Thyroid gland (tissue), 4 donors: ENCODE measurements around the gene SNX27. TPM values are rescaled to one million over a fixed set of nuclear protein-coding genes. Genes with fewer than 3 reads are reported as not detected.
A peak's percentile ranks its signal among the peaks of the same experiment; 100 is the strongest.

Source experiments
- DNase-seq, 2 donors: peaks; one replicate each; pipeline ENCODE4 v3.0.0-alpha.2; 2019
- H3K27ac ChIP-seq, 3 donors: fragments of 200-600 bp; sonication (generic); 1 replicate in 2 of 3; 2 replicates in 1 of 3; pipeline ENCODE4 v1.5.1; 2016 to 2019; ENCODE audit warnings: mild to moderate bottlenecking in 1 of 3, moderate library complexity in 1 of 3
- H3K27me3 ChIP-seq: fragments of 200-600 bp; sonication (generic); one replicate; pipeline ENCODE4 v1.5.1; 2019
- H3K36me3 ChIP-seq, 2 donors: fragments of 200-600 bp; sonication (generic); one replicate each; pipeline ENCODE4 v1.5.1; 2016 to 2019
- H3K4me1 ChIP-seq, 2 donors: fragments of 200-600 bp; sonication (generic); one replicate each; pipeline ENCODE4 v1.5.1; 2017 to 2019
- H3K4me3 ChIP-seq, 3 donors: fragments of 200-600 bp; sonication (generic); replicated peaks in 1 of 3; 1 replicate in 2 of 3; 2 replicates in 1 of 3; pipeline ENCODE4 v1.5.1; 2016; ENCODE audit warnings: mild to moderate bottlenecking in 1 of 3
- H3K9me3 ChIP-seq: fragments of 200-600 bp; sonication (generic); one replicate; pipeline ENCODE4 v1.5.1; 2017
- POLR2A ChIP-seq, 2 donors: fragments of 450-650 bp; IDR thresholded peaks; one replicate each; pipeline ENCODE4 v1.6.1; 2017; ENCODE audit warnings: antibody characterized with exemption in 2 of 2, mild to moderate bottlenecking in 2 of 2, moderate library complexity in 1 of 2
- WGBS, 2 donors: methylation state at CpG; one replicate each; pipeline ENCODE4 v1.1.5; 2017; 5-methylcytosine and 5-hydroxymethylcytosine counted together
- intact Hi-C: fragments of 100-400 bp; cut with DNase I; formaldehyde crosslinking; loops from one replicate; pipeline ENCODE4 v1.15.1; 2023
- total RNA-seq, 4 donors: library from RNA; depleted of rRNA; stranded (reverse); fragments of >200 nt; gene quantifications; one replicate each; pipeline ENCODE4 v1.2.3, GENCODE V29; 2016
- TF ChIP-seq, protein P1 (sequence below), 6 experiments: fragments of 200-600 bp in 3 of 6; fragments of 450-650 bp in 3 of 6; sonication (generic) in 3 of 6; IDR thresholded peaks; one replicate each; pipeline ENCODE4 v1.5.1; 2016 to 2019; ENCODE audit warnings: antibody characterized with exemption in 6 of 6, mild to moderate bottlenecking in 2 of 6, inconsistent platforms in 1 of 6, moderate library complexity in 1 of 6

Gene SNX27
- total RNA-seq, 4 donors from 2014 or later, result 33.8 to 43.4 (median 37.9) TPM

DNA sequence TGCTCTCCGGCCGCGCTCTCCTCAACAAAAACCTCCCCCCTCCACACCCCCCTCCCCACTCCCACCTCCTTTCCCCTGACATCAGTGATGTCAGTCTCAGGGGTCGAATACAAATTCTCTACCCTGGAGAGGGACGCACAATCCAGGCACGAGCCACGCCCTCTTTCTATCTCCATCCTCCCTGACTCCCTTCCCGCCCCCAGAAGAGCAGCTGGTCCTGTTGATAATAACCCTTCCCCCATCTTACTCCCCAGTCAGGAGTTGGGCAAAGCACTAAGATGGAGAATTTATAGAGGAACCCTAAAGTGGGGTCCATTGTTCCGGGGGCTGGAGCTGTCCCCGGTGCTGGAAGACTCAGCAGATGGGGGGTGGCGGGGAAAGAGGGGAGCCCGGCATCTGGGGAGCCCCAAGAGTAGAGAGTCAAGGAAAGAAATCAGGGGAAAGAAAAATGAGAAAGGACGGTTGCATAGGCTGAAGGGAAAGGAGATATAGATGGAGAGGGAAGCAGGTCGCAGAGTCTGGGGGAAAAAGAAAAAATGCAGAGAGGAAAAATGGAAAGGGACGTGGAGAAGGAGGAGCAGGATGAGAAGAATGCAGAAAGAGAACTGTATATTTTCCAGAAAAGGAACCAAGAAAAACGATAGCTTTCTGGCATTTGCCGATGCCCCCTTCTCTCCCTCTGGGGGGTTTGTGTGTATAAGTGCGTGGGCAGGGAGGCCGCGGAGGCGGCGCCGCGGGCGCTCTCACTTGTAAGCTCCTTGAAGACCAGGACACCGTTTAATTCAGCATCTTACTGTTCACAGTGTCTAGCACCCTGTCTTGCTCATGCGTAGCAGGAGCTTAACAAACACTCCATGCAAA, 105.2 kb downstream of the SNX27 start, which contains the start of gene CELF3:
Gene CELF3 (minus strand): TSS at position 33 of the 861 bp plus-strand sequence. CDS start 783 bp downstream, outside the sequence.
- TF ChIP-seq POLR2A (IDR thresholded peaks at IDR 0.05), result no peak
- TF ChIP-seq, protein P1, sequence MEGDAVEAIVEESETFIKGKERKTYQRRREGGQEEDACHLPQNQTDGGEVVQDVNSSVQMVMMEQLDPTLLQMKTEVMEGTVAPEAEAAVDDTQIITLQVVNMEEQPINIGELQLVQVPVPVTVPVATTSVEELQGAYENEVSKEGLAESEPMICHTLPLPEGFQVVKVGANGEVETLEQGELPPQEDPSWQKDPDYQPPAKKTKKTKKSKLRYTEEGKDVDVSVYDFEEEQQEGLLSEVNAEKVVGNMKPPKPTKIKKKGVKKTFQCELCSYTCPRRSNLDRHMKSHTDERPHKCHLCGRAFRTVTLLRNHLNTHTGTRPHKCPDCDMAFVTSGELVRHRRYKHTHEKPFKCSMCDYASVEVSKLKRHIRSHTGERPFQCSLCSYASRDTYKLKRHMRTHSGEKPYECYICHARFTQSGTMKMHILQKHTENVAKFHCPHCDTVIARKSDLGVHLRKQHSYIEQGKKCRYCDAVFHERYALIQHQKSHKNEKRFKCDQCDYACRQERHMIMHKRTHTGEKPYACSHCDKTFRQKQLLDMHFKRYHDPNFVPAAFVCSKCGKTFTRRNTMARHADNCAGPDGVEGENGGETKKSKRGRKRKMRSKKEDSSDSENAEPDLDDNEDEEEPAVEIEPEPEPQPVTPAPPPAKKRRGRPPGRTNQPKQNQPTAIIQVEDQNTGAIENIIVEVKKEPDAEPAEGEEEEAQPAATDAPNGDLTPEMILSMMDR (IDR thresholded peaks at IDR 0.05), result no peak
- 4 to 5% methylated on average over 24 to 27 of the region's 27 CpGs for WGBS, 2 donors
- no peak for DNase-seq
- Histone ChIP-seq H3K4me3 (peak within 1 kb of the TSS in 1 of 3 donors; percentile 6), H3K4me1 (peaks cover 6 to 29% of the 10 kb centered on the region in 2 donors), H3K27me3 (peaks cover 9% of the 10 kb centered on the region), H3K36me3 (no peaks in the 10 kb centered on the region), H3K9me3 (no peaks in the 10 kb centered on the region), H3K27ac (no peak within 1 kb of the TSS)
- intact Hi-C loops, result no loop called here

DNA sequence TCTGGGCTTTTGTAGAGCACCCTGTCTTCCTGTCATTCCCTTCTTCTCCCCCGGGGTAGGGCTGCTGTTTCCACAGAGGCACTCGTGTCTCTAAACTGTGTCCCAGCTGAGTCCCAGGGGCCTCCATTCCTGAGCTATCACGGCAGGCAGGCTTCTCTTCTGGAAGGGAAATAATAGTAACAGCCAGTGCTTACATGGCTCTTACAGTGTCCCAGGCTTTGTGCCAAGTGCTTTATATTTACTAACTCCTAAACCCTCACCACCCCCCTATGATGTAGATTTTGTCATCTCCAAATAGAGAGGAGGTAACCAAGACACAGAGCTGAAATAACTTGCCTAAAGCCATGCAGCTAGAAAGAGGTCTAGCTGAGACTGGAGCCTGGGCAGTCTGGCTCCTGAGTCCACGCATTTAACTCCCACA, 106.2 kb downstream of the SNX27 start:
- TF ChIP-seq POLR2A (IDR thresholded peaks at IDR 0.05), result no peak
- TF ChIP-seq, protein P1 (IDR thresholded peaks at IDR 0.05), result no peak
- Histone ChIP-seq H3K27ac (no peak overlapping the region), H3K4me3 (no peak overlapping the region), H3K36me3 (no peaks in the 10 kb centered on the region), H3K27me3 (peaks cover 9% of the 10 kb centered on the region), H3K9me3 (no peaks in the 10 kb centered on the region), H3K4me1 (peaks cover 6 to 29% of the 10 kb centered on the region in 2 donors)
- no peak for DNase-seq
- intact Hi-C loops, result no loop called here
- 19 to 51% methylated on average over 3 to 4 of the region's 4 CpGs for WGBS, 2 donors

DNA sequence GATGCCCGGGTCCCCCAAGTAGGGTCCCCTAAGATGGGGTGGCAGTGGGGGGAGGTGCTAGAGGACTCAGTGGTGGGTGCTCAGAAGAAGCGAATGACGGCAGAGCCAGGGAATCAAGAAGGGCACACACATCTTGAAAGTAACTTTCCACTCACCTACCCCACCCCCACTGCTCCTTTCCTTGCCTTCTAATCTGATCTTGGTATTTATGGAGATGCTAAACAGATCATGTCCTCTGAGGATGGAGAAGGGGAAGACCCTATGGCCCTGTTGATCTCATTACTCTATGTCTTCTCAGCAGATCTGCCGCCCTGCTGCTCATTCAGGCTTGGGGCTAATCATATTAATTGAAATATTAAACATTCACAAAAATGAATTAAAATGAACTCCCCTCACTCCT, 106.8 kb downstream of the SNX27 start:
- no peak for DNase-seq
- TF ChIP-seq, protein P1 (IDR thresholded peaks at IDR 0.05), result no peak
- no peak for TF ChIP-seq POLR2A (IDR thresholded peaks at IDR 0.05)
- no peaks in the 10 kb centered on the region for H3K9me3 ChIP-seq
- peaks cover 6 to 29% of the 10 kb centered on the region in 2 donors for H3K4me1 ChIP-seq
- no peak overlapping the region for H3K4me3 ChIP-seq
- intact Hi-C loops, result no loop called here
- WGBS, 2 donors, result 80 to 88% methylated on average over 4 of the region's 4 CpGs
- peaks cover 12% of the 10 kb centered on the region for H3K27me3 ChIP-seq
- no peaks in the 10 kb centered on the region for H3K36me3 ChIP-seq
- H3K27ac ChIP-seq, result no peak overlapping the region

DNA sequence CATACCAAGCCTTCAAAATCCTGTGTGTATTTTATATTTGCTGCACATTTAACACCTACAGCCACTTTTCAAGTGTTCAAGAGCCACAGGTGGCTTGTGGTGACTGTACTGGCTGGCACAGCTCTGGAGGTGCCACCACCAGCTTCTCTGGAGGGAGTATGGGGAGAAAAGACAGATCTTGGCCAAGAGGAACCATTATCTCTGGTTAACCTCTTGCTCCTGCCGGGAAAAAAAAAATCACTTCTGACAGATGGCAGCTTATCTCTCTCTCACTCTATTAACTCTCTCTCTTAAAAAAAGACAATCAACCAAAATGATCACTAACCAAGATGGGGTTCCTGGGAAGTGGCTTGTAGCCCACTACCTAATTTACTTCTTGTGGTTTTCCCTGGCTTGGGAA, 108.3 kb downstream of the SNX27 start:
- H3K4me1 ChIP-seq, result peaks cover 6 to 29% of the 10 kb centered on the region in 2 donors
- H3K4me3 ChIP-seq, result no peak overlapping the region
- DNase-seq, result no peak
- H3K9me3 ChIP-seq, result no peaks in the 10 kb centered on the region
- H3K27me3 ChIP-seq, result peaks cover 12% of the 10 kb centered on the region
- intact Hi-C loops, result no loop called here
- TF ChIP-seq, protein P1 (IDR thresholded peaks at IDR 0.05), result no peak
- TF ChIP-seq POLR2A (IDR thresholded peaks at IDR 0.05), result no peak
- no peak overlapping the region for H3K27ac ChIP-seq
- no peaks in the 10 kb centered on the region for H3K36me3 ChIP-seq
- 32 to 50% methylated on average over 1 of the region's 1 CpG for WGBS, 2 donors

DNA sequence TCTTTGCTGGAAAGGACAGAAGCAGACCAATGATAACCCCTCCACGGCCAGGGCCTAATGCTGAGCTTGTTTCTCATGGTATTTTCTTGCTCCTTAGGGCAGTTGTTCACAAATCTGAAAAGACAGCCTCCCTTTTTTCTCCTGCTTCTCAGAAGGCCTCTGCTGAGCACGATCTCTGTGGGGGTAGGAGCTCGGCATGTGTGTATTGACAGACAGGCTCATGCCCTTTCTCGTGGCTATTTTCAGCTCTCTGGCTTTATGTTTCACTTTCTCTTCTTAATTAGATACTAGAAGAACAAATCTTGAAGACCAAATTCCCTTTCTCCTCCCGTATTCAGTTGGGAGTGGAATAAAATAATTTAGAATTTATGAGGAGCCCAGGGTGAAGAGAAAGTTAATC, 108.7 kb downstream of the SNX27 start:
- 42 to 47% methylated on average over 5 of the region's 5 CpGs for WGBS, 2 donors
- no peak for DNase-seq
- H3K4me1 ChIP-seq, result peaks cover 6 to 29% of the 10 kb centered on the region in 2 donors

More for the DNA sequence above, 108.7 kb downstream of the SNX27 start:
- TF ChIP-seq, protein P1 (IDR thresholded peaks at IDR 0.05), result no peak
- no peak for TF ChIP-seq POLR2A (IDR thresholded peaks at IDR 0.05)
- H3K36me3 ChIP-seq, result no peaks in the 10 kb centered on the region
- intact Hi-C loops, result no loop called here
- peak overlapping the region in 1 of 3 donors; percentile 25 for H3K4me3 ChIP-seq
- peaks cover 12% of the 10 kb centered on the region for H3K27me3 ChIP-seq
- no peak overlapping the region for H3K27ac ChIP-seq
- no peaks in the 10 kb centered on the region for H3K9me3 ChIP-seq
